Left ventricle myocardium inferior (tissue), 1 donor: ENCODE measurements around the gene ASMT. TPM values are rescaled to one million over a fixed set of nuclear protein-coding genes. Genes with fewer than 3 reads are reported as not detected.
"Not testable (repeated sequence)": the region's sequence is repeated elsewhere in the genome, so short reads cannot be mapped to it uniquely, and the experiment has no call there.

Experiments used
- DNase-seq: peaks from one replicate; pipeline ENCODE4 v3.0.0-alpha.2; 2020
- H3K27ac ChIP-seq: fragments of 200-600 bp; replicated peaks from 2 replicates; pipeline ENCODE4 v1.8.0; 2021
- H3K27me3 ChIP-seq: fragments of 200-600 bp; 2 replicates; pipeline ENCODE4 v1.8.0; 2021; ENCODE audit warnings: low read depth
- H3K36me3 ChIP-seq: fragments of 200-600 bp; 2 replicates; pipeline ENCODE4 v1.8.0; 2021
- H3K4me1 ChIP-seq: fragments of 200-600 bp; 2 replicates; pipeline ENCODE4 v1.8.0; 2021
- H3K4me3 ChIP-seq: fragments of 200-600 bp; 2 replicates; pipeline ENCODE4 v1.8.0; 2021; ENCODE audit warnings: mild to moderate bottlenecking, moderate library complexity
- H3K9me3 ChIP-seq: fragments of 200-600 bp; replicated peaks from 2 replicates; pipeline ENCODE4 v1.8.0; 2021
- CTCF ChIP-seq: fragments of 200-600 bp; IDR thresholded peaks from 2 replicates; pipeline ENCODE4 v1.8.0; 2021; ENCODE audit warnings: antibody characterized with exemption, mild to moderate bottlenecking, borderline replicate concordance
- intact Hi-C: fragments of 100-400 bp; cut with micrococcal nuclease; formaldehyde crosslinking; loops from one replicate; pipeline ENCODE4 v1.11.0; 2022
- long read RNA-seq: library from polyadenylated mRNA; unstranded; transcript quantifications from one replicate; pipeline ENCODE4 v2.0.0, GENCODE V29; 2021
- total RNA-seq: library from RNA; stranded (reverse); fragmentation: NEBNext Ultra II Directional; extraction: Animal tissue kit (Norgen Biotek cat#: 25700); gene quantifications from one replicate; pipeline ENCODE4 v1.2.1, GENCODE V29; 2021
- donor health status: DM: no; HTN: yes; CAD: no; lungs with severe emphysema.

The ASMT gene
- total RNA-seq, result not detected
- long read RNA-seq, result 0 reads

DNA sequence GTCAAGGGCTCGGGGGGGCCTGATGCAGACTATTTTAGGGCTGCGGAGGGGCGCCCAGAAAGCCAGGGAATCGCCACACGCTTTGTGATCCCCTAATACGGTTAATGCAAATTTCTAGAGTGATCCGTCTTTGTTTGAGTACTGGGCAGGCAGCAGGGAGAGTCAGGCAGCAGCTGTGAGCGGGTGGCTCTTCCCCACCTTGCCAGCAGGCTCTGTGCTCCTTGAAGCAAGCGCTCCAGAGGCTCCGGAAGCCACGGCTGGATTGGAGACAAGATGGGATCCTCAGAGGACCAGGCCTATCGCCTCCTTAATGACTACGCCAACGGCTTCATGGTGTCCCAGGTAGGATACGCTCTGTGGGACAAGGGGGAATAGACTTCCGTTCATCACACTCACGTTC, at the start of gene ASMT:
ASMT (plus strand) TSS at position 133 of the 400 bp plus-strand sequence; CDS start at position 274, 141 bp downstream.
- no peak for DNase-seq
- Histone ChIP-seq H3K4me3 (no peak within 1 kb of the TSS), H3K9me3 (no peaks in the 10 kb centered on the region), H3K36me3 (no peaks in the 10 kb centered on the region), H3K27ac (no peak within 1 kb of the TSS), H3K4me1 (no peaks in the 10 kb centered on the region), H3K27me3 (no peaks in the 10 kb centered on the region)
- intact Hi-C loops, result no loop called here
- TF ChIP-seq CTCF, result no peak

- H3K27ac ChIP-seq, DNase-seq, H3K9me3 ChIP-seq, H3K4me3 ChIP-seq, H3K36me3 ChIP-seq, H3K4me1 ChIP-seq, intact Hi-C loops: not testable (repeated sequence)
- H3K27me3 ChIP-seq, result peaks cover 14% of the 10 kb centered on the region
Measured at GRCh38 chrX:1574181-1574580, 40.7 kb upstream of the ASMT start.

DNA sequence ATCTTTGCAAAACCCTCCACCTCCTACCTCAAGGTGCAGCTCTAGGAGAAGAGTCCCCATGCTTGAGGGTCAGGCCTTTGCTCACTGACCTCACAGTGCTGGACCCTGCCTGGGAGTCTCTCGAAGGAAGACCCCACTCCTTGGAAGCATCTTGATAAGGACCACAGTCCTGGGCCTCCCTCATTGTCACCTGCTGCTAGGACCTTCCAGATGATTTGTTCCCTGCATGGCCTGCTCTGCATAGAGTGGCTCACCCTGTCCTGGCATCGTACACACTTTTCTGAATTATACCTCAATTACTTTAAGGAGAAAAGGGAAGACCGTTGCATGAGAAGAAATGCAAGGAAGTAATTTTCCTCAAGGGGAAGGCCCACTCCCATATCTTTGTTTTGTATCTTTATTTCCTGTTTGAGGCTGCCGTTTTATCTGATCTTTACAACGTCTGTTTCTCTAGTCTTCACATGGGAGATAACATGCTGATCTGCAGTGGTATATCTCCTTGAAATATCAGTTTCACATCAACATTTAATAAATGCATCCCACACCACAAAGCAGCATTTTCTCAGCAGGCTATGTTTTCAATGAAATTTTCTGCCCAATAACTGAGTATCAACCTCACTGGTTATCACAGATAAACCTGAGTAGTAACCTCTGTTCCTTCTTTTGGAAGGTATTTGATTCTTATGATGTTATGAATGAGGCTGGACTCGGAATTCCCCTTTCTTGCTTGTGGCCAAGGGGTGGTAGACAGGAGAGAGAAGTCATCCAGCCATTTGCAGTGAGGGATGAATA, 38.5 kb upstream of the ASMT start:
- TF ChIP-seq CTCF, result no peak
- intact Hi-C loops, result loop anchor here (5.0 kb wide), 1 partner anchor 119 kb away; no protein-coding TSS in a partner anchor
- H3K27me3 ChIP-seq, result peaks cover 14% of the 10 kb centered on the region
- no peak for DNase-seq
- no peaks in the 10 kb centered on the region for H3K9me3 ChIP-seq
- no peaks in the 10 kb centered on the region for H3K4me1 ChIP-seq
- H3K4me3 ChIP-seq, result no peak overlapping the region
- H3K27ac ChIP-seq, result no peak overlapping the region
- no peaks in the 10 kb centered on the region for H3K36me3 ChIP-seq

- no peak for TF ChIP-seq CTCF
- Histone ChIP-seq H3K36me3 (no peaks in the 10 kb centered on the region), H3K4me1 (no peaks in the 10 kb centered on the region), H3K27me3 (peaks cover 3% of the 10 kb centered on the region), H3K4me3 (no peak overlapping the region), H3K9me3 (no peaks in the 10 kb centered on the region), H3K27ac (no peak overlapping the region)
- no peak for DNase-seq
- intact Hi-C loops, result loop anchor here (5.0 kb wide), 1 partner anchor 121 kb away; no protein-coding TSS in a partner anchor
Measured at GRCh38 chrX:1577845-1578244, 37.0 kb upstream of the ASMT start.

- H3K27ac ChIP-seq, result no peak overlapping the region
- no peaks in the 10 kb centered on the region for H3K36me3 ChIP-seq
- no peaks in the 10 kb centered on the region for H3K9me3 ChIP-seq
- DNase-seq, result no peak
- intact Hi-C loops, result loop anchor here (5.0 kb wide), 1 partner anchor 121 kb away; no protein-coding TSS in a partner anchor
- no peaks in the 10 kb centered on the region for H3K27me3 ChIP-seq
- no peaks in the 10 kb centered on the region for H3K4me1 ChIP-seq
- no peak for TF ChIP-seq CTCF
- no peak overlapping the region for H3K4me3 ChIP-seq
Measured at GRCh38 chrX:1578511-1579173, 36.2 kb upstream of the ASMT start.

DNA sequence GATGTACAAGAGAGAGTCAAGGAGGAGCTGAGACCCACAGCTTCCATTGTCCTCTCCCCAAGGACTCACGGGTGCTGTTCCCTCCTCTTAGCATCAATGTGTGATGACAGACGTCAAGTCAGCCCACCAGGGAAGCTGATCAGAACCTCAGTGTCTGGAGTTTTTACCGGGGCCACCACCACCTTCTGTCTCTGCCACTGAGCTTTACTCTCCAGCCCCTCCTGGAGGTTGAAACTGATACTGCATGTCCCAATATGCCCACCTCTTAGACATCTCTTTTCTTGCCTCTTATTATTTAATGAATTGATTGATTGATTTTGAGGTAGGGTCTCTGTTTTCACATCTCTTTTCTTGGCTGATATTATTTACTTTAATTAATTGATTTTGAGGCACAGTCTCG, 33.7 kb upstream of the ASMT start:
- Histone ChIP-seq H3K36me3 (no peaks in the 10 kb centered on the region), H3K27me3 (no peaks in the 10 kb centered on the region), H3K27ac (no peak overlapping the region), H3K4me1 (no peaks in the 10 kb centered on the region), H3K4me3 (no peak overlapping the region), H3K9me3 (no peaks in the 10 kb centered on the region)
- no peak for DNase-seq
- intact Hi-C loops, result no loop called here
- peak; percentile 83 for TF ChIP-seq CTCF
